K562 (cell line): Measurements from ENCODE around the gene RNPEP. TPM values are rescaled to one million over a fixed set of nuclear protein-coding genes. Genes with fewer than 3 reads are reported as not detected.

ENCODE experiments used
- CTCFL ChIP-seq: IDR thresholded peaks from 2 replicates; pipeline ENCODE4 v1.6.1; 2011; ENCODE audit warnings: borderline replicate concordance, low read depth, mild to moderate bottlenecking, moderate library complexity, low read length; ENCODE audit not compliant: insufficient read depth, poor library complexity, severe bottlenecking
- EP300 ChIP-seq: IDR thresholded peaks from 2 replicates; pipeline ENCODE4 v1.6.1; 2012; ENCODE audit warnings: low read length, improper control_type of control experiment
- ETV5 ChIP-seq: sonication (generic); formaldehyde crosslinking; IDR thresholded peaks from 2 replicates; pipeline ENCODE4 v1.4.0; 2020; ENCODE audit warnings: low read depth, mild to moderate bottlenecking, missing genetic modification reagents
- GTF3C2 ChIP-seq: IDR thresholded peaks from 3 replicates; pipeline ENCODE4 v1.6.1; 2011; ENCODE audit warnings: borderline replicate concordance, mild to moderate bottlenecking, moderate library complexity; ENCODE audit not compliant: insufficient read length; ENCODE audit errors: extremely low read depth
- HLTF ChIP-seq: fragments of 450-650 bp; IDR thresholded peaks from 2 replicates; pipeline ENCODE4 v1.6.1; 2016
- HNRNPLL ChIP-seq: fragments of 200-400 bp; formaldehyde crosslinking; IDR thresholded peaks from 2 replicates; pipeline ENCODE4 v1.6.1; 2017; ENCODE audit warnings: low read length, low read depth, mild to moderate bottlenecking; ENCODE audit not compliant: poor library complexity, severe bottlenecking
- LEF1 ChIP-seq: fragments of 450-650 bp; IDR thresholded peaks from 2 replicates; pipeline ENCODE4 v1.6.1; 2016; ENCODE audit warnings: mild to moderate bottlenecking
- NFE2 ChIP-seq: IDR thresholded peaks from 2 replicates; pipeline ENCODE4 v1.6.1; 2014; ENCODE audit warnings: antibody characterized with exemption, low read depth
- NFXL1 ChIP-seq: fragments of 450-650 bp; formaldehyde crosslinking; IDR thresholded peaks from 2 replicates; pipeline ENCODE4 v1.4.0; 2021; ENCODE audit warnings: mild to moderate bottlenecking
- POLR2A ChIP-seq: fragments of 450-650 bp; conservative IDR thresholded peaks from 2 replicates; pipeline ENCODE4 v1.6.1; 2016
- PREB ChIP-seq: sonication (generic); formaldehyde crosslinking; IDR thresholded peaks from 2 replicates; pipeline ENCODE4 v1.8.1; 2023; ENCODE audit warnings: mild to moderate bottlenecking, missing genetic modification reagents
- RBFOX2 ChIP-seq: fragments of 200-400 bp; formaldehyde crosslinking; IDR thresholded peaks from 2 replicates; pipeline ENCODE4 v1.6.1; 2017; ENCODE audit warnings: low read depth, mild to moderate bottlenecking, low read length, moderate library complexity
- RFX7 ChIP-seq: fragments of 250-450 bp; sonication (Bioruptor Pico); IDR thresholded peaks from 2 replicates; pipeline ENCODE4 v1.5.1; 2021; ENCODE audit warnings: mild to moderate bottlenecking
- TFAP4 ChIP-seq: sonication (generic); formaldehyde crosslinking; IDR thresholded peaks from 2 replicates; pipeline ENCODE4 v1.8.0; 2022; ENCODE audit warnings: missing genetic modification reagents, mild to moderate bottlenecking, moderate library complexity, borderline replicate concordance
- TRIM28 ChIP-seq: fragments of 450-650 bp; IDR thresholded peaks from 2 replicates; pipeline ENCODE4 v1.6.1; 2017
- ZNF134 ChIP-seq: fragments of 250-450 bp; sonication (Bioruptor Pico); conservative IDR thresholded peaks from 2 replicates; pipeline ENCODE4 v1.4.0; 2020
- ZNF263 ChIP-seq: sonication (generic); formaldehyde crosslinking; IDR thresholded peaks from 2 replicates; pipeline ENCODE4 v1.8.0; 2022; ENCODE audit warnings: mild to moderate bottlenecking, missing genetic modification reagents, borderline replicate concordance
- ZNF507 ChIP-seq: conservative IDR thresholded peaks from 2 replicates; pipeline ENCODE4 v1.6.1; 2017; ENCODE audit warnings: missing genetic modification characterization, missing compliant biosample characterization
- polyA plus RNA-seq, 8 experiments: library from polyadenylated mRNA; depleted of rRNA in 4 of 8; stranded (reverse) in 5 of 8; unstranded in 3 of 8; fragments of >200 nt; fragmentation: Nextera tagmentation in 2 of 8; fragmentation: Illumina TruSeq in 1 of 8; extraction: Ambion mirVana in 2 of 8; extraction: Trizol in 1 of 8; gene quantifications; 2 replicates each; pipeline versions ENCODE4 v1.2.1 to v1.2.3, GENCODE V29; 2011 to 2014; ENCODE audit warnings: inconsistent platforms in 1 of 8, missing spikeins in 1 of 8
- total RNA-seq, 7 experiments: library from RNA; depleted of rRNA in 6 of 7; stranded (reverse); fragments of >200 nt in 6 of 7; fragmentation: Illumina TruSeq in 2 of 7; extraction: Trizol in 2 of 7; gene quantifications; 2 replicates each; pipeline versions ENCODE4 v1.2.1 to v1.2.3, GENCODE V29; 2011 to 2021; ENCODE audit warnings: low replicate concordance in 1 of 7
- TF ChIP-seq, protein P1 (sequence below): sonication (generic); formaldehyde crosslinking; IDR thresholded peaks from 2 replicates; pipeline ENCODE4 v1.8.1; 2023; ENCODE audit warnings: mild to moderate bottlenecking, missing genetic modification reagents

The RNPEP gene
- total and polyA plus RNA-seq, 9 of the 15 experiments (the other 6 are each of a cell fraction or from before 2014, with no cell fraction given), result 27.5 to 131 (median 63.4) TPM

DNA sequence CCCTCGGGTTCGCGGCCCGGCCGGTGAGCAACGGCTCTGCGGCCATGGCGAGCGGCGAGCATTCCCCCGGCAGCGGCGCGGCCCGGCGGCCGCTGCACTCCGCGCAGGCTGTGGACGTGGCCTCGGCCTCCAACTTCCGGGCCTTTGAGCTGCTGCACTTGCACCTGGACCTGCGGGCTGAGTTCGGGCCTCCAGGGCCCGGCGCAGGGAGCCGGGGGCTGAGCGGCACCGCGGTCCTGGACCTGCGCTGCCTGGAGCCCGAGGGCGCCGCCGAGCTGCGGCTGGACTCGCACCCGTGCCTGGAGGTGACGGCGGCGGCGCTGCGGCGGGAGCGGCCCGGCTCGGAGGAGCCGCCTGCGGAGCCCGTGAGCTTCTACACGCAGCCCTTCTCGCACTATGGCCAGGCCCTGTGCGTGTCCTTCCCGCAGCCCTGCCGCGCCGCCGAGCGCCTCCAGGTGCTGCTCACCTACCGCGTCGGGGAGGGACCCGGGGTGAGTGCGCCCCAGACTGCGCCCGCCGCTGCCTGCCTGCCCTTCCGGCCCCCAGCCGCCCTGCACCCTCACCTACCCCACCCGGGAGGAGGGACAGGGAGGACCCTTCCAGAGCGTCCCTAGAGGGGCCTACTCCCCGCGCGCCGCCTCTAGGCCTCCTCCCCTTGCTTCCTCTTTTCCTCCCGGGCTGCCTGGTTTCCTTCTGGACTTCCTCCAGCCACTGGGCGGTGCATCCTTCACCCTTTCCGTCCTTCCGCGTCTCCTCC, at the start of gene RNPEP (continued):
- TF ChIP-seq, protein P1, sequence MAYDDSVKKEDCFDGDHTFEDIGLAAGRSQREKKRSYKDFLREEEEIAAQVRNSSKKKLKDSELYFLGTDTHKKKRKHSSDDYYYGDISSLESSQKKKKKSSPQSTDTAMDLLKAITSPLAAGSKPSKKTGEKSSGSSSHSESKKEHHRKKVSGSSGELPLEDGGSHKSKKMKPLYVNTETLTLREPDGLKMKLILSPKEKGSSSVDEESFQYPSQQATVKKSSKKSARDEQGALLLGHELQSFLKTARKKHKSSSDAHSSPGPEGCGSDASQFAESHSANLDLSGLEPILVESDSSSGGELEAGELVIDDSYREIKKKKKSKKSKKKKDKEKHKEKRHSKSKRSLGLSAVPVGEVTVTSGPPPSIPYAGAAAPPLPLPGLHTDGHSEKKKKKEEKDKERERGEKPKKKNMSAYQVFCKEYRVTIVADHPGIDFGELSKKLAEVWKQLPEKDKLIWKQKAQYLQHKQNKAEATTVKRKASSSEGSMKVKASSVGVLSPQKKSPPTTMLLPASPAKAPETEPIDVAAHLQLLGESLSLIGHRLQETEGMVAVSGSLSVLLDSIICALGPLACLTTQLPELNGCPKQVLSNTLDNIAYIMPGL (CRISPR knock-in tag), result peak; percentile 31
- TF ChIP-seq NFE2, result 0 out of 2 replicates have a peak, but pooled peaks have one; percentile 2
- TF ChIP-seq TRIM28, result peak; percentile 47; the same call in 1 of the 2 replicates
- peak; percentile 88 for TF ChIP-seq RBFOX2
- TF ChIP-seq GTF3C2, result peak; percentile 18
- peak; percentile 21 for TF ChIP-seq CTCFL
- TF ChIP-seq ETV5, result 0 out of 2 replicates have a peak, but pooled peaks have one; percentile 18
- TF ChIP-seq EP300, result 0 out of 2 replicates have a peak, but pooled peaks have one; percentile 4
- TF ChIP-seq POLR2A, result peak; percentile 84
- peak; percentile 81 for TF ChIP-seq TFAP4 (CRISPR knock-in tag)
- peak; percentile 80; the same call in 1 of the 2 replicates for TF ChIP-seq PREB (CRISPR knock-in tag)
- TF ChIP-seq ZNF263, result peak; percentile 100
- TF ChIP-seq HNRNPLL, result peak; percentile 27
- TF ChIP-seq ZNF507 (tag), result no peak
- TF ChIP-seq RFX7 (CRISPR knock-in tag), result no peak
- peak; percentile 84 for TF ChIP-seq HLTF
- 0 out of 2 replicates have a peak, but pooled peaks have one; percentile 59 for TF ChIP-seq LEF1
- TF ChIP-seq ZNF134 (CRISPR knock-in tag), result no peak
- TF ChIP-seq NFXL1 (CRISPR knock-in tag), result no peak
